GM12801 (cell line): ENCODE data around the gene SMCP.

Experiments used
- TF ChIP-seq, protein P1 (sequence below): IDR thresholded peaks from one replicate; pipeline ENCODE4 v1.5.1; 2011; ENCODE audit warnings: control low read depth; ENCODE audit not compliant: insufficient read length; ENCODE audit errors: extremely low read depth

SMCP gene, protein sequence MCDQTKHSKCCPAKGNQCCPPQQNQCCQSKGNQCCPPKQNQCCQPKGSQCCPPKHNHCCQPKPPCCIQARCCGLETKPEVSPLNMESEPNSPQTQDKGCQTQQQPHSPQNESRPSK

DNA sequence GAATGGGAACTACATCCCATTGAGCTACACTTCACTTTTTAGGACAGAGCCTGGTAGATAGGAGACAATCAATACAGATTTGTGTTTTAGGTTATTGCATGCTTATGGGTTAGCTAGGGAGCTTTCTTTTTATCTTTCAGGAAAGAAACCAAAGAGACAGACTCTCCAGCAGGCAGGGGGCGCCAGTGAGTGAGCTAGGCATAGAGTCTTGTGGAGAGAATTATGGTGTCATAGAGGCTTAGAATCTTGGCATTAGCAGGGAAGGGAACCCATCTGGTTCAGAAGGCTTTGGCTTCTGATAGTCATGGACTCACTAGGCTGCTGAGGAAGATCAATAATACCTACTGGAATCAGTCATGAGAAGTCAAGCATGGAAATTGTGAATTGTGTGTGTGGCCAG, at the start of gene SMCP:
TSS of gene SMCP (plus strand) at position 281 of the 400 bp plus-strand sequence. CDS start 6,101 bp downstream, outside the sequence.
- TF ChIP-seq, protein P1, sequence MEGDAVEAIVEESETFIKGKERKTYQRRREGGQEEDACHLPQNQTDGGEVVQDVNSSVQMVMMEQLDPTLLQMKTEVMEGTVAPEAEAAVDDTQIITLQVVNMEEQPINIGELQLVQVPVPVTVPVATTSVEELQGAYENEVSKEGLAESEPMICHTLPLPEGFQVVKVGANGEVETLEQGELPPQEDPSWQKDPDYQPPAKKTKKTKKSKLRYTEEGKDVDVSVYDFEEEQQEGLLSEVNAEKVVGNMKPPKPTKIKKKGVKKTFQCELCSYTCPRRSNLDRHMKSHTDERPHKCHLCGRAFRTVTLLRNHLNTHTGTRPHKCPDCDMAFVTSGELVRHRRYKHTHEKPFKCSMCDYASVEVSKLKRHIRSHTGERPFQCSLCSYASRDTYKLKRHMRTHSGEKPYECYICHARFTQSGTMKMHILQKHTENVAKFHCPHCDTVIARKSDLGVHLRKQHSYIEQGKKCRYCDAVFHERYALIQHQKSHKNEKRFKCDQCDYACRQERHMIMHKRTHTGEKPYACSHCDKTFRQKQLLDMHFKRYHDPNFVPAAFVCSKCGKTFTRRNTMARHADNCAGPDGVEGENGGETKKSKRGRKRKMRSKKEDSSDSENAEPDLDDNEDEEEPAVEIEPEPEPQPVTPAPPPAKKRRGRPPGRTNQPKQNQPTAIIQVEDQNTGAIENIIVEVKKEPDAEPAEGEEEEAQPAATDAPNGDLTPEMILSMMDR: no peak

DNA sequence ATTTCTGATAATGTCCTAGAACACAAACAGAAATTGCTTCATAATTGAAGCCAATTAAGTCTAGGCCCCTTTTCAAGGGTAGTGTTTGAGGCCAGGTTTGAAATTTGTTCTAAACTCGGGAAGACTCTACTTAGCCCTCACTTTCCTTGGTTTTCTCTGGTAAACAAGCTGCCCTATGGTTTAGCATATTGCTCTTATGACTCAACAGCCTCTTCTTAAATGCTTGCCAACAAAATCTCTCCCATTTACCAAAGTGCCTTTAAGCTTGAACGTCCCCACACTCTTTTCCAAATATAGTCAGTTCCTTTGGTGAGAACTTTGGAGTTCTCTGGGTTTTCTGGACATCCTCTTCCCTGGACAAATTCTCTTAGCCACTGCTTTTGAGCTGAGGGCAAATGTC, 41.3 kb upstream of the SMCP start:
- TF ChIP-seq, protein P1: no peak

DNA sequence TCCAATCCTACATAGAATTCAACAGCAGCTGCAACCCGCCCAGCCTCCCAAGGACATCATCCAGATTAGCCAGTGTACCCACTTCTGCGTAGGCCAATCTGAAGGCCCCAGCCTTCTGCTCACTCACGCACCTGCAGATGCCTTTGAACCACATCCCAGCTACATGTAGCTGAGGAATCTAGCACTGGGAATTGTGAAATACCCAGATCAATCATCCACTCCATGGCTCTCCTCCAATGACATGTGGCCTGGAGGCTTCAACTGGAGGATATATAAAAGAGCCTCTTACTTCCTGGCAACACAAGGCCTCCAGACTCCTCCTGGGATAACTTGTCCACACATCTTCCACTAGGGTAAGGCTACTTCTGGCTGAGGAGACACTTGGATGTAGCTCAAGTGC, 35.6 kb upstream of the SMCP start, which contains the start of gene LCE6A:
TSS of gene LCE6A (plus strand) at position 301 of the 400 bp plus-strand sequence. CDS start 665 bp downstream, outside the sequence.
- TF ChIP-seq, protein P1: no peak

DNA sequence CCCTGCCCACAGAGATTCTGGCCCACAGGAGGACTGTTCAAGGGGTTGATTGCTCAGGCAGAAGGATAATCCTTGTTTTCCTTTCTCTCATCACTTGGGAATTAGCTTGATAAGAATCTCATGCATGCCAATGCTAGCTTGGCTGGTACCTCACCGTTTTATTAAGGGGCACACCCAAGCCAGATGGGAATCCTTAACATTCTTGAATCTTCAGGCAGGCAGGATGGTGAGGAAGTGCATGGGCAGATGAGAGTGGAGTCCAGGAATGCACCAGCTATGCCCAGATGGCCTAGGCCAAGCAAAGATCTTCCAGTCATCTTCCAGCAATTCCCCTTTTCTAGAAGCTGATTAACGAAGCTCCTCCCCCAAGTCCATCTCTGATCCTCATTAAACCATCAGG, 22.5 kb upstream of the SMCP start:
- TF ChIP-seq, protein P1: no peak

DNA sequence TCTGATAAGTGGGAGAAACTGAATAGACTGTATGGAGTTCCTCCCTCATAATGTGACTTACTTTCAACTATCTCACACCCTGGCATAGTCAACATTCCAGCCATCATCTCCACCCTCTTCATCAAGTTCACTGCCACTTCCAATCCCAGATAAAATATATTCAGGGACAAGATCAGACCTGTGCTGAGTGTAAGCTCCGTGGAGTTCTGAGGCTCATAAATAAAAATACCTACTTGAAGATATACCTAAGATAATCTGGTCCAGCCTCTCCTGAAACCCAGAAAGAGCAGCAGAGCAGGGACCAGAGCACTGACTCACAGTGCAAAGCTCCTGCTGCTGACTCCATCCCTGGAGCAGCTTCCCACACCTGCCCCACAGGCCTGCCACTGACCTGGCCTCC, 20.1 kb upstream of the SMCP start:
- TF ChIP-seq, protein P1: no peak

DNA sequence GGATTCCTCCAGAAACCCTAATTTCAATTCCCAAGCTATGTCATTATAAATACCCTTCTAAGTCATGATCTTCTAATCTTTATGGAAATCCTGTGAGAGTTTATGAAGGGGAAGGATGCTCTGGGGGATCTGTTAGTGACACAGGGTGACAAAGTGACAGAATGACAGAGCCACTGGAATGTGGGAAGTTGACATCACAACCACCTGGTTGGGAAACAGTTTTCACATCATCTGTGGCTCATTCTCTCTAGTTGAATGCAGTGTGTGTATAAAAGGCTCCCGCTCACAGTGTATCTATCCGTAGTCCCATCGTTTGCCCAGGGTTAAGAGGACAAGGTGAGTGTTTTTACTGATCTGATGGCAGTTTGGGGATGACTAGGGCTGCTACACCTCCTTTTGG, 18.4 kb upstream of the SMCP start, which contains the start of gene LCE7A:
TSS of gene LCE7A (plus strand) at position 301 of the 400 bp plus-strand sequence. CDS start 702 bp downstream, outside the sequence.
- TF ChIP-seq, protein P1: no peak

DNA sequence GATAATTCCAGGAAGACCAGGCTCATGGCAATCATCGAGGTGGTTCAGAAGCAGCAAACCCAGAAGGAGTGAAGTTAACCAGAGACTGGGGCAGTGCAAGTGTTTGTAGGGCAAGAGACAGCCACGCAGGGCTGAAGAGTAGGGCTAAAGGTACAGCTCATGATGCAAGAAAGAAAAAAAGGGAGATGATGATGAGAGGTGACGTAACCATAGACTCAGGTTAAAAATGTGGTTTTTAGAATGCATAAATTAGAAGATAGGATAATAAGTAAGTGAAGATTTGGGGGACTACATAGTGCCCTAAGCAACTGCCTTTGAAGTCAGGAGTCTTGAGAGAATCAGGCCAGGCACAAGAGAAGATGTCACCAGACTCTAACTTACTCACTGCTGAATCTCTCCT, 18.0 kb upstream of the SMCP start:
- TF ChIP-seq, protein P1: no peak

DNA sequence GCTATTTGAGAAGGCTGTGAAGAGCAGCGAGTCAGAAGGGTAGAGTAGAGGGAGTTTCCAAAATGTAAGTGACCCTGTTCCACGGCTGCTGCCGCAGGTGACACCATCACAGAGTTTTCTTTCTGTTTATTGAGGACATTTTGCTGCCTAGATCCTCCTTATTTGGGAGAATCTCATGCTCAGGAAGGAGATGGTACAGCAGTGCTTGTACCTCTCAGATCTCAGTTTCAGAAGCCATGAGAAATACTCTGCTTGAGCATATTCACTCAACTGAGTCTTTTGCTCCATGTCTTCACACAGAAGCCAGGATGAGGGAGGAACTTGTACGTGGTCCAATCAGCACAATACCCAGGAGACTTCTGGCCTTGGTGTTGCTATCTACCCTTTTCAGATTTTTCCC, 16.7 kb upstream of the SMCP start:
- TF ChIP-seq, protein P1: no peak
